GM23338 (cell line): ENCODE data around the gene ALDOA.

ENCODE experiments used
- CTCF ChIP-seq, 2 experiments: fragments of 200-600 bp in 1 of 2; sonication (generic) in 1 of 2; conservative IDR thresholded peaks; 2 replicates each; pipeline versions ENCODE4 v1.5.1 to v1.6.1; 2016 to 2017; ENCODE audit warnings: antibody characterized with exemption in 2 of 2, low read depth in 2 of 2, mild to moderate bottlenecking in 2 of 2, moderate library complexity in 1 of 2
- POLR2AphosphoS5 ChIP-seq: IDR thresholded peaks from 2 replicates; pipeline ENCODE4 v1.6.1; 2016; ENCODE audit warnings: antibody characterized with exemption, low read depth

GRCh38 chr16:30069611-30070462 lies 4.3 kb downstream of the ALDOA start:
- TF ChIP-seq CTCF (conservative IDR thresholded peaks at IDR 0.05; ENCODE audit: low read depth in 2 of 2) (no peak), POLR2AphosphoS5 (no peak)
